ENCODE measurements around the gene PSMA1.

- TF ChIP-seq CTCF (CRISPR knock-in tag; IDR thresholded peaks at IDR 0.05) (no peak), EED (CRISPR knock-in tag; IDR thresholded peaks at IDR 0.05) (no peak), ZNF274 (CRISPR knock-in tag; IDR thresholded peaks at IDR 0.05) (no peak), NCOA1 (CRISPR knock-in tag; IDR thresholded peaks at IDR 0.05) (no peak), CHD4 (IDR thresholded peaks at IDR 0.05; ENCODE audit: borderline replicate concordance, low read length) (no peak), RAD21 (CRISPR knock-in tag; IDR thresholded peaks at IDR 0.05) (no peak), RARA (CRISPR knock-in tag; IDR thresholded peaks at IDR 0.05) (no peak), SP1 (IDR thresholded peaks at IDR 0.05) (no peak), SP1 (CRISPR knock-in tag; IDR thresholded peaks at IDR 0.05) (no peak)
- TF ChIP-seq, protein P1, sequence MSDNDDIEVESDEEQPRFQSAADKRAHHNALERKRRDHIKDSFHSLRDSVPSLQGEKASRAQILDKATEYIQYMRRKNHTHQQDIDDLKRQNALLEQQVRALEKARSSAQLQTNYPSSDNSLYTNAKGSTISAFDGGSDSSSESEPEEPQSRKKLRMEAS (IDR thresholded peaks at IDR 0.05): no peak
Measured at GRCh38 chr11:14463623-14464022, 56.6 kb downstream of the PSMA1 start.
